Left colon (tissue), 2 donors: ENCODE measurements around the gene KCNAB2. TPM values are rescaled to one million over a fixed set of nuclear protein-coding genes. Genes with fewer than 3 reads are reported as not detected.

Experiments used
- ATAC-seq: fragments of 200-7000 bp; cut with Tn5 transposase; one replicate; pipeline ENCODE4 v1.9.1; 2020; ENCODE audit warnings: mild to moderate bottlenecking, moderate library complexity
- DNase-seq, 2 donors: peaks; one replicate each; pipeline ENCODE4 v3.0.0-alpha.2; 2020
- intact Hi-C, 2 donors: fragments of 100-400 bp; cut with DNase I in 1 of 2; cut with micrococcal nuclease in 1 of 2; formaldehyde crosslinking; loops; one replicate each; pipeline versions ENCODE4 v1.11.2 to v1.14.0; 2022; cut with DNase I, micrococcal nuclease
- long read RNA-seq: library from polyadenylated mRNA; unstranded; transcript quantifications from one replicate; pipeline ENCODE4 v2.0.0, GENCODE V29; 2021
- total RNA-seq, 2 donors: library from RNA; stranded (reverse); fragmentation: NEBNext Ultra II Directional; extraction: Animal tissue kit (Norgen Biotek cat#: 25700); gene quantifications; one replicate each; pipeline ENCODE4 v1.2.1, GENCODE V29; 2021
- donor health status: DM: no; HTN: no; CAD: no.
- donor health status: DM: yes; HTN: yes; CAD: no.

Gene KCNAB2
- total RNA-seq, result 1 to 10 TPM; 4.2 to 7.5 TPM
- long read RNA-seq, result 0 reads

DNA sequence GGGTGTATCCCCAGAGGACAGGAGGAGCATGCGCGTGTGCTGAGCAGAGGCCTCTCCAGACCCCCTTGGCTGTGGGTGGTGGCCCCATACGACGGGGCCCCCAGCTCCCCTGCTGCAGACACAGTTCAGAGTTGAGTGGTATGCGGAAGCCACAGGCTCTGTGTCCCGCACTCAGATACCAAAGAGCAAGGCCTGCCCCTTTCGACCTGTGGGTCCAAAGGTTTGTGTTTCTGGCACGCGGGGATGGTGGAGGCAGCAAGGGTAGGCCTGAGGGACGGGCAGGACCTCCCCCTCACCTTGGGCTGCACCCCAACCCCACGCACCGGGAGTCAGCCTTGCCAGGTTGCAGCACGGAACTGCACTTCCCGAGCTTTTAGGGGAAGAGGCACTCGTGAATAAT is at the start of gene KCNAB2:
Gene KCNAB2, plus strand, starts transcription at position 328 of the 400 bp plus-strand sequence. CDS start 5,649 bp downstream, outside the sequence.
- DNase-seq (no peak), ATAC-seq (no peak)
- intact Hi-C loops, result no loop called here

DNA sequence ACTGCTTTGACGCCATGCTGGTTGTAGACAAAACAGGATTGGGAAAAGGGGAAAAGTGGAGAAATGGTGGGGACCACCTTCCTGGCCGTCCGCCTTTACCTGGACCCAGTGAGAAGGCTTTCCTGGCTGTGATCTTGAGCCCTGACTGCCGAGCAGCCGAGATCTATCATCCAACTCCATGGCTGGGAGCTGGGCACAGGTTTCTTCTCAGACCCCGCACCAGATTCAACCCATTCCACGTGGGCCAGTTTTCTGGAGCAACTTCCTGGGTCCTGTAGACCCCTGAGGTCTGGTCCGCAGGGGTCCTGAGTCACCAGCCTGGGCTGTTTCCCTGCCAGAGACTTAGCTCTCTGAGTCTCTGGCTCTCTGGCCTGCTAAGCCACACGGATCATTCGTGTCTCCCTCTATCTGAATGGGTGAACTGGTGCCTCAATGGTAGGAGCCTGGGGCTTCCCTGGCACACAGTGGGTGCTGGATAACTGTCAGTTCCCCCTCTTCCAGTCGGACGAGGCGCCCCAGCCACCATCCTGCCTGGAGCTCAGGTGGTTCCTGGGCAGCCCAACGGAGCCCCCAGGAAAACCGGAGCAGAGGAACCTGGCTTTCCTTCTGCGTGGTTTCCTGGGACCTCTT is 48.9 kb upstream of the KCNAB2 start:
- DNase-seq, result no peak
- no peak for ATAC-seq

DNA sequence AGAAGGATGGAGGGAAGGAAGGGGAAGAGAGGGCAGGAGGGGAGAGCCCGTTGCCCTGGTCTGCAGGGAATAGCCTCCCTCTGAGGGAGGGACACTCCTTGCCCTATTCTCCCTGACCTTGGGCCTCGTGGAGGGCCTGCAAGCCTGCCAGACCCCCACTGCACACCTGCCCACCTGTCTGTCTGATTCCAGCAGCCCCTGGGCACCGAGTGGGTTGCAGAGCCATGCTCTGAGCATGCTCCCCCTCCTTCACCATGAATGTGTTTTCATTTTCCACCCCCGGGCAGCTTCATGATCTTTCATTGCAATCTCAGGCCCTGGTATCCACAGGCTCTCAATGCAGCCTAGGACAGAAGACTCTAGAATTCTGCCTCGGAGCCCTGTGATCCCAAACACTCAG is 48.4 kb upstream of the KCNAB2 start:
- ATAC-seq (no peak), DNase-seq (no peak)
- intact Hi-C loops, result no loop called here

More for the DNA sequence above, 48.9 kb upstream of the KCNAB2 start:
- intact Hi-C loops, result no loop called here

GRCh38 chr1:5998051-5998905 is 47.4 kb upstream of the KCNAB2 start:
- ATAC-seq (no peak), DNase-seq (peak in 1 of 2 donors; percentile 8)
- intact Hi-C loops, result no loop called here

DNA sequence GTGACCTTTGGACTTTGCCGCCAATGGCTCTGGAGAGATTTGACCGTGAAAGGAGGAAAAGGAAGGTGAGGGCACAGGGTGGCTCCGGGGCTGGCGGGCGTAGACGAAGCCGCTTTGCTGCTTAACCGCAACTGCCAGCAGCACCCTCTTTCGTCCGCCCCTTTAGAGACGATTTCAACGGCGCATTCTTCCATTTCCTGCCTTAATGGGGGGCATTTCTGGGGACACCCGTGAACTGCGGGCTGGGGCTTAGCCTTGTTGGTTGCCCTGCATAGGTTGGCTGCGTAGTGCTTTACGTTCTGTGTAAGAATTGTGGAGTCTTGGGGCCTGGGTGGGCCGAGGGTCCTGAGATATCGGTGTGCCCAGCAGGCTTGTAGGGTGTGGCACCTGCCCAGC is 46.8 kb upstream of the KCNAB2 start:
- intact Hi-C loops, result no loop called here
- no peak for ATAC-seq
- DNase-seq, result no peak

- ATAC-seq (no peak), DNase-seq (peak in 1 of 2 donors; percentile 20)
- intact Hi-C loops, result no loop called here
Measured at GRCh38 chr1:5999711-6000443, 45.8 kb upstream of the KCNAB2 start.

DNA sequence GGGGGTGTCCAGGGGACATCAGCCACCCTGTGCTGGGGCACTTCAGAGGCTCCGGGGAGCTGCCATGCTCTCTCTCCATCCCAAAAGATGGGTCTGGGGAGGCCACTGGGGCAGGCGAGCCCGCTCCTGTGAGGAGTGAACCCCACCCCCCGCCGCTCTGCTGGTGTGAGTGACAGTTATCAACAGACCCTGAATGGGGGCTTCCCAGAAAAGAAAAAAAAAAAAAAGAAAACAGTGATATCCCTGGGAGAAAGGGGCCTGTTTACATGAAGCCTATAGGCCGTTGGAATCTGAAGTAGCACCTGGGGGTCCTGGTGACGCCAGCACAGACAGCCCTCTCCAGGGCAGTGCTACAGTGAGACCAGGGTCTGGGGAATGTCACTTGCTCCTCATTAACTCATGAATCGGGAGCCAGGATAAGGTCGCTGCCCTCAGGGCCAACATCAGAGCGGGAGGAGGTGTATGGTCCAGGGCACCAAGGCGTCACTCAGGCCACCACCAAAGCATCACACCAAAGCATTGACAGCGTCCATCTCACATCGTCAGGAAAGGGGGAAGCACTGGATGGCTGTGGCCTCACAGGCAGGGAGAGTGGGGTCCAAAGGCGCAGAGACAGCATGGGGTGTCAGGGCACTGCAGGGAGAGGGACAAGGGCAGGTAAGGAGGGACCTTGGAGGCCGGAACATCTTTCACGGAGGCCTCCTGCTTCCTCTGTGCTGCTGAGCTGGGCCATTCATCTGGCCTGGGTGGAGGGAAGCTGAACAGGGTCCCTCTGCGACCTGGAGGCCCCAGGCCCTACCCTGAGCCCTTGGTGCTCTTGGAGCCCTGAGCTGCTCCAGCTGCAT is 45.0 kb upstream of the KCNAB2 start:
- intact Hi-C loops, result no loop called here
- ATAC-seq (no peak), DNase-seq (peak in 1 of 2 donors; percentile 16)

GRCh38 chr1:6001992-6002576 is 43.6 kb upstream of the KCNAB2 start:
- intact Hi-C loops, result no loop called here
- peak; percentile 46 for ATAC-seq
- DNase-seq, result peak in 1 of 2 donors; percentile 23

DNA sequence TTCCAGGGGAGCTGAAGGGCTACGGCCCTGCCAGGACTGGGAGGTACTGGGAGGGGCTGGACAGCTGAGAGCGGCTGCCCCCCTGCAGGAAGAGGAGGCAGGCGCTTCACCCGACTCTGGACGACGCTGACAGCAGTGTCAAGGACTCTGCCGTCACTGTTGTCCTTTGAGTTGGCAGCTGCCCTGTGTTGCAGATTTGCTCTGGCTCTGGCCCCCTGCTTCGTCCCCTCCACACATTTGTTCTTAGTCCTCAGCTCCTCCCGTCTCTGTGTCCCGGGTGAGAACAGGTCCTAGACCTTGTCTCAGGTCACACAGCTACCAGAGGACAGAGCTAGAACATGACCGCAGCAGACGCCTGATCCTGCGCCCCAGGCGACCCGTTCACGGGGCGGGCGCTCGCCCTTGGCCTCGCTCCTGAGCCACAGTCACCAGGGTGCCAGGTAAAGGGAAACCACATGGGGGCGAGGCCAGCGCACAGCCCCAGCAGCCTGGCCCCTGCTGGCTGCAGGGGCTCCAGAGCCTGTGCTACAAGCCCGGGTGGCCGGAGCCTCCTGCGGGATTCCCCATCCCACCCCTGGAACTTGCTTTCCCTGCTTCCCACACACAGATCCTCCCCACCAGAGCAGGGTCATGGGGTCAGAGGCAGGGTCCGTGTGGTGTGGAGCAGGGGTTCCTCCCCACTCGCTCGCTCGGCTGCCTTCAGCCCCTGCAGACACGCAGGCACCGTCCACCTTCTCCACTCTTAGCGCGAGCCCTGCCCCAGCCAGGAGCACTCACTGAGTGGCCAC is 42.8 kb upstream of the KCNAB2 start:
- ATAC-seq (no peak), DNase-seq (peak in 1 of 2 donors; percentile 17)
- intact Hi-C loops, result no loop called here

DNA sequence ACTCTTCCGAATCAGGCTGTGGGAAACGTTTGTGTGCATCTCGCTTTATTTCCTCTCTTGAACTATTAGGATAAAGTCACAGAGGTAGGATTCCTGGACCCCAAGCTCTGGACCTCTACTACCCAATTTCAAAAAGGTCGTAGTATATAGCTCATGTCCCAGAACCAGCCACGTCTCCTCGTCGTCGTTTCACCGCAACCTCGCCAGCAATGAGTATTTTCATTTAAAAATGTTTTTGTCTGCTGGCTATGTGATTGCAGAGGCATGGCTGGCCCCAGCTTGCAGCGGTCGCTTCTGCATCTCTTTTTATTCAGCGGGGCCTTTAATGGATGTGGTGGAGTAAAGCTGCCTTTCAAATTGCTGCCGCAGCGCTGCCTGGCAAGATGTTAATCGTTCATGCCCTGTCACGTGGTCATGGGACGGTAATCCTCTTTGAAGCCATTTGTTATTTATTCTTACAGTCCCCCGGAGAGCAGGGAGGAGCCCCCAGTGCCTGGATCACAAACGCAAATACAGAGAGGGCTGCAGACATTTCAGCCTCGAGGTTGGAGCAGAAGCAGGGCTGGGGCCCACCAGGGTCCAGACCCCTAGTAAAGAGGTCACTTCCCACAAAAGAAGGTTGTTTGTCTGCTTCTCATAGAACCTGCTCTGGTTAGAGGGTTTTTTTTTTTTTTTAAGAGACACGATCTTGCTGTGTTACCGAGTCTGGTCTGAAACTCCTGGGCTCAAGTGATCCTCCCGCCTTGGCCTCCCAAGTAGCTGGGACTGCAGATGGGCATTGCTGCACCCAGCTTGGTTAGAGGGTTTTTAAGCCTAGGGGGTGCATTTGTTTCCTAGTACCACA is 41.9 kb upstream of the KCNAB2 start:
- peak in 1 of 2 donors; percentile 6 for DNase-seq
- intact Hi-C loops, result no loop called here

GRCh38 chr1:6004412-6005123 is 41.1 kb upstream of the KCNAB2 start:
- DNase-seq, result peak in 1 of 2 donors; percentile 9
- intact Hi-C loops, result no loop called here

More for the DNA sequence above, 41.9 kb upstream of the KCNAB2 start:
- no peak for ATAC-seq

GRCh38 chr1:6005276-6005917 is 40.3 kb upstream of the KCNAB2 start:
- ATAC-seq (no peak), DNase-seq (peak in 1 of 2 donors; percentile 10)
- intact Hi-C loops, result no loop called here

More at GRCh38 chr1:6004412-6005123, 41.1 kb upstream of the KCNAB2 start:
- no peak for ATAC-seq

GRCh38 chr1:6006882-6007281 is 38.8 kb upstream of the KCNAB2 start:
- intact Hi-C loops, result no loop called here
- peak in 1 of 2 donors; percentile 18 for DNase-seq
- ATAC-seq, result no peak

GRCh38 chr1:6007318-6008083 is 38.2 kb upstream of the KCNAB2 start:
- peak in 1 of 2 donors; percentile 15 for DNase-seq
- intact Hi-C loops, result no loop called here
- no peak for ATAC-seq

GRCh38 chr1:6008084-6008415 is 37.6 kb upstream of the KCNAB2 start:
- ATAC-seq (no peak), DNase-seq (no peak)
- intact Hi-C loops, result no loop called here
